Measurements from ENCODE around the gene TMEM40. TPM values are rescaled to one million over a fixed set of nuclear protein-coding genes. Genes with fewer than 3 reads are reported as not detected.
A peak's percentile ranks its signal among the peaks of the same experiment; 100 is the strongest.

The TMEM40 gene
- total RNA-seq, 4 donors from 2014 or later = not detected

DNA sequence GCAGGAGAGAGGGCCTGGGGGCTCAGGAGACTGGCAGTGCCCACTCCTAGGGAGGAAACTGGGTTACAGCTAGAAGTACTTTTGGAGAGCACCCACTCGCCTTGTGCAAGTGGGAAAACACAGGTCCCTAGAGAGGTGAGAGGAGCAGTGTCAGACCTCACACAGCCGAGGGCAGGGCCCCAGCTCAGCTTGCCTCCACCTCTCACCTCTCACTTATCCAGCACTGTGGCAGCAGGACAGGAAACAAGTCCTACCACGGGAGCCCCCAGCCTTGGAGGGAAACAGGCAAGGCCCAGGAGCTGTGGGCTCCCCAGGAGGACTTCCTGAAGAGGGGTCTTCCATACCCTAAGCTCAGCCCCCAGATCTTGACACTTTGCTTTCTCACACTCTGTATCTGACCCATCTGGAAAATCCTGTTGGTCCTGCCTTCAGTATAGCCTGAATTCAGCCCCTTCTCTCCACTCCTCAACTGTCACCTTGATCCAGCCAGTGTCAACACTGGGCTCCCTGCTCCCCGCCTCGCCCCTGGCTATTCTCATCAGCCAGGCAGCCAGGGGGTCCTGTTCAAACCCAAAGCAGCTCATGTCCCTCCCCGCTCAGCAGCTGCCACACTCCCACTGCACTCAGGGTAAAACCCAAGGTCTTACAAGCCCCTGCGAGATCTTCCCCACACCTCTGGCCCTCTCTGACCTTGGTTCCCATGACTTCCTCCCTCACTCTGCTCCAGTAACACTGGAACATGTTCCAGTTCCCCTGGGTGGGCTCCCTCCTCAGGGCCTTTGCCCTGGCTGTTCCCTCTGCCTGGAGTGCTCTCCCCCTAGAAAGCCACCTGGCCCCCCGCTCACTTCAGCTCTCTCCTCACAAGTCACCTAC, 870 bp upstream of the TMEM40 start:
- intact Hi-C loops (cut with DNase I) = no loop called here
- WGBS, 2 donors = 71 to 77% methylated on average over 7 to 8 of the region's 8 CpGs
- no peaks in the 10 kb centered on the region for H3K9me3 ChIP-seq
- no peak overlapping the region for H3K4me3 ChIP-seq (replicated peaks in 1 of 3)
- H3K36me3 ChIP-seq = no peaks in the 10 kb centered on the region
- peaks cover 4 to 10% of the 10 kb centered on the region in 2 donors for H3K4me1 ChIP-seq
- DNase-seq = no peak
- TF ChIP-seq, protein P1, sequence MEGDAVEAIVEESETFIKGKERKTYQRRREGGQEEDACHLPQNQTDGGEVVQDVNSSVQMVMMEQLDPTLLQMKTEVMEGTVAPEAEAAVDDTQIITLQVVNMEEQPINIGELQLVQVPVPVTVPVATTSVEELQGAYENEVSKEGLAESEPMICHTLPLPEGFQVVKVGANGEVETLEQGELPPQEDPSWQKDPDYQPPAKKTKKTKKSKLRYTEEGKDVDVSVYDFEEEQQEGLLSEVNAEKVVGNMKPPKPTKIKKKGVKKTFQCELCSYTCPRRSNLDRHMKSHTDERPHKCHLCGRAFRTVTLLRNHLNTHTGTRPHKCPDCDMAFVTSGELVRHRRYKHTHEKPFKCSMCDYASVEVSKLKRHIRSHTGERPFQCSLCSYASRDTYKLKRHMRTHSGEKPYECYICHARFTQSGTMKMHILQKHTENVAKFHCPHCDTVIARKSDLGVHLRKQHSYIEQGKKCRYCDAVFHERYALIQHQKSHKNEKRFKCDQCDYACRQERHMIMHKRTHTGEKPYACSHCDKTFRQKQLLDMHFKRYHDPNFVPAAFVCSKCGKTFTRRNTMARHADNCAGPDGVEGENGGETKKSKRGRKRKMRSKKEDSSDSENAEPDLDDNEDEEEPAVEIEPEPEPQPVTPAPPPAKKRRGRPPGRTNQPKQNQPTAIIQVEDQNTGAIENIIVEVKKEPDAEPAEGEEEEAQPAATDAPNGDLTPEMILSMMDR (IDR thresholded peaks at IDR 0.05) = no peak
- TF ChIP-seq POLR2A (IDR thresholded peaks at IDR 0.05) = no peak
- H3K27me3 ChIP-seq = no peaks in the 10 kb centered on the region
- H3K27ac ChIP-seq = no peak overlapping the region

DNA sequence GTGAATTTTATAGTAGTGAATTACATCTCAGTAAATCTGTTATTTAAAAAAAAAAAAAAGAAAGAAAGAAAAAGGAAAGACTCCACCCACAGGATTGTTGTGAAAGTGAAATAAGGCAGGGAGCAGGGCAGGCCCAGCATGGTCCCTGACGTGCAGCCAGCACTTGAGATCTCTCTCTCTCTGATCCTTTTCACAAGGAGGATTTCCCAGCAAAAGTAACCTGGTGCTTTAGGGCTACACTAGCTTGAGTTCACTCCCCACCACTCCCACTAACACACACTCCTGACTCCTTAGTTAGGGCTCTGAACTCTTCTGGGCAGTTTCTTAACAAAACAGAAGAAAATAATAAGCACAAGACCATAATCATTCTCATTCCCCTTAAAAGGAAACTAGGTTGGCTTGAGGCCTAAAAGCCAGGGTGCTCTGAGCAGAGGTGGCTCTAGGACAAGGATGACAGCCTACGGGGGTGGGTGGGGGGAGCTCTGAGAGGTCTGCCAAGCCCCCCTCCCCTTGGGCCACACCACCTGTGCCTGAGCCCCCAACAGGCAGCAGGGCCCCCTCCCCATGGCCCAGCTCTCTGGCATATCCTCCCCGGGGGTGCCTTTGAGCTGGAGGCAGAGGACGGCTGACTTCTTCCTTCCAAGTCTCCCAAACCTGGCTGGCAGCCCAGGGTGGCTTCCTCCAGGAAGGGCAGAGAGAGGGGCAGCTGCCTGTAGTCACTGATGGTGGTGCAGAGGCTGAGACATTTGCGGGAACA, 856 bp downstream of the TMEM40 start:
- no peak overlapping the region for H3K4me3 ChIP-seq (replicated peaks in 1 of 3)
- H3K27me3 ChIP-seq = no peaks in the 10 kb centered on the region
- H3K9me3 ChIP-seq = no peaks in the 10 kb centered on the region
- no peaks in the 10 kb centered on the region for H3K36me3 ChIP-seq
- H3K4me1 ChIP-seq = peaks cover 4 to 10% of the 10 kb centered on the region in 2 donors
- intact Hi-C loops (cut with DNase I) = no loop called here
- DNase-seq = peak; percentile 76
- TF ChIP-seq, protein P1 (IDR thresholded peaks at IDR 0.05) = no peak
- peak in 1 of 2 donors; percentile 10 for TF ChIP-seq POLR2A (IDR thresholded peaks at IDR 0.05)
- peak overlapping the region; percentile 50 to 84 (median 73) for H3K27ac ChIP-seq
- WGBS, 2 donors = 14 to 24% methylated on average over 3 to 4 of the region's 5 CpGs

DNA sequence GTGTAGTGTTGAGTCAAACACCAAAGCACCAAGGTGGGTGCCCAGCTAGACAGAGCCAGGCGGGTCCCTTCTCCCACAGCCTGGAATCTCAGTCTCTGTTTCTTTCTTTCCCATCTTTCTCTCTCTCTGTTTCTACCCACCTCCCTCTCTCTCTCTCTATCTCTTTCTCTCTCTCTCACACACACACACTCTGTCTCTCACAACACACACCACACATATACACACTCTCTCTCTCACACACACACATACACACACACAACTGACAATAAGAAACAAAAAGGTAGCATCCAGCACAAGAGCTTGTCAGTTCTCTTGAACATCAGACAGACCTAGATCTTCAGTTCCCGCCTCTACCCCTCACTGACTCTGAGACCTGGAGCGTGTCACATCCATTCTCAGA, 2.4 kb downstream of the TMEM40 start:
- no peaks in the 10 kb centered on the region for H3K9me3 ChIP-seq
- DNase-seq = no peak
- no peak overlapping the region for H3K27ac ChIP-seq
- no peaks in the 10 kb centered on the region for H3K27me3 ChIP-seq
- TF ChIP-seq POLR2A (IDR thresholded peaks at IDR 0.05) = no peak
- TF ChIP-seq, protein P1 (IDR thresholded peaks at IDR 0.05) = no peak
- H3K4me1 ChIP-seq = peaks cover 4 to 10% of the 10 kb centered on the region in 2 donors
- WGBS, 2 donors = 93 to 98% methylated on average over 3 of the region's 3 CpGs
- intact Hi-C loops (cut with DNase I) = no loop called here
- H3K36me3 ChIP-seq = no peaks in the 10 kb centered on the region
- no peak overlapping the region for H3K4me3 ChIP-seq (replicated peaks in 1 of 3)

DNA sequence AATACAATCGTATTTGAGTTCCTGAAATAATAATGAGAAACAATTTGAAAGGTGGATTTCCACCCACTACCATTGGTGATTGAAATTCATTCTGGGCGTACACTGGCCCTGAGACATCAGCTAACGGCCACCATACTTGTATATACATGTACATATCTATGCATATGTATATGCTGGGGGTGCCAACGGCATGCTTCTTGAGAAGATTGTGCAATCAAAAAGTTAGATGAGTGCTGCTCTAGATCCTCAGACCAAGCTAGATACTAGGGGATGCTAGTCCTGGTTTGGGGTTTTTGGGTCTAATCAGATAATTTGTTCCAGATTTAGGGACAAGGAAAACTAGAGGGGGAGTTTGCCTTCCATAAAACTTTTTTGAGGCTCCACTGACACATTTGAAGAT, 2.9 kb downstream of the TMEM40 start:
- intact Hi-C loops (cut with DNase I) = no loop called here
- Histone ChIP-seq H3K36me3 (no peaks in the 10 kb centered on the region), H3K4me1 (peaks cover 4 to 10% of the 10 kb centered on the region in 2 donors), H3K27ac (no peak overlapping the region), H3K4me3 (replicated peaks in 1 of 3) (no peak overlapping the region), H3K27me3 (no peaks in the 10 kb centered on the region), H3K9me3 (no peaks in the 10 kb centered on the region)
- TF ChIP-seq, protein P1 (IDR thresholded peaks at IDR 0.05) = no peak
- no peak for TF ChIP-seq POLR2A (IDR thresholded peaks at IDR 0.05)
- no peak for DNase-seq
- WGBS, 2 donors = 87 to 89% methylated on average over 4 of the region's 4 CpGs

DNA sequence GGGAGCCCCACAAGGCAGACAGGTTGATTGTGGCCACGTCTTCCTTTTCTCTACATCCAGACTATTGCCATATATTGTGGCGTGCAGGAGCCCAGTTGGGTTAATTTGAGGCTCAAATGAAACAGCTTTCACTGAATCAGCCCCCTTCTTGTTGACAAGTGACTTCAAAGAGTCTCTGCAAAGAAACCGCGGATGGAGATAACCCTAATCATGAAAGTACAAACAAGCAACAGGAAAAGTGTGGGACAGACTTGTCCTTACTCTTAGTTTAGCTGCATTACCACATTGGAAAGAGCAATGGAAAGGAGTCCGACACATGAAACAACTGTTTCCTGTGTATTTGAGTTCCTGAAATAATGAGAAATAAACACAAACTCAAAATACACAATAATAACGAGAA, 3.3 kb downstream of the TMEM40 start:
- TF ChIP-seq, protein P1 (IDR thresholded peaks at IDR 0.05) = no peak
- no peak for TF ChIP-seq POLR2A (IDR thresholded peaks at IDR 0.05)
- intact Hi-C loops (cut with DNase I) = no loop called here
- Histone ChIP-seq H3K27me3 (no peaks in the 10 kb centered on the region), H3K4me3 (replicated peaks in 1 of 3) (no peak overlapping the region), H3K4me1 (peaks cover 5 to 10% of the 10 kb centered on the region in 2 donors), H3K9me3 (no peaks in the 10 kb centered on the region), H3K36me3 (no peaks in the 10 kb centered on the region), H3K27ac (no peak overlapping the region)
- DNase-seq = no peak
- WGBS, 2 donors = 76 to 81% methylated on average over 6 of the region's 6 CpGs

All from thyroid gland (tissue), 4 donors.